Measurements from ENCODE around the gene SYCP2.

The SYCP2 gene

GRCh38 chr20:59825944-59826759 is 107.3 kb downstream of the SYCP2 start:
- TF ChIP-seq CTCF (IDR thresholded peaks at IDR 0.05; ENCODE audit: control extremely low read depth, extremely low read depth, low read depth, missing control alignments), result no peak
- ChIA-PET CTCF (interaction anchor here (1.1 kb wide), 1 partner anchor 24 kb away, joined by 4 read pairs; no protein-coding TSS in a partner anchor), POLR2A (no interaction called here)
- DNase-seq (ENCODE audit: extremely low spot score), result no peak

- no peak for DNase-seq (ENCODE audit: extremely low spot score)
- ChIA-PET CTCF (interaction anchor here (1.1 to 1.3 kb wide), 2 partner anchors 9 to 25 kb away, joined by 3 to 4 read pairs; no protein-coding TSS in a partner anchor), POLR2A (no interaction called here)
- no peak for TF ChIP-seq CTCF (IDR thresholded peaks at IDR 0.05; ENCODE audit: control extremely low read depth, extremely low read depth, low read depth, missing control alignments)
Observed at GRCh38 chr20:59825563-59825920, 107.9 kb downstream of the SYCP2 start.

- DNase-seq (ENCODE audit: extremely low spot score), result no peak
- ChIA-PET CTCF (interaction anchor here (1.3 to 1.7 kb wide), 2 partner anchors 9 to 25 kb away, joined by 3 to 7 read pairs; no protein-coding TSS in a partner anchor), POLR2A (no interaction called here)
- no peak for TF ChIP-seq CTCF (IDR thresholded peaks at IDR 0.05; ENCODE audit: control extremely low read depth, extremely low read depth, low read depth, missing control alignments)
Observed at GRCh38 chr20:59824711-59825562, 108.5 kb downstream of the SYCP2 start.

- ChIA-PET POLR2A (no interaction called here), CTCF (interaction anchor here (1.7 kb wide), 1 partner anchor 26 kb away, joined by 7 read pairs; no protein-coding TSS in a partner anchor)
- DNase-seq (ENCODE audit: extremely low spot score), result no peak
- no peak for TF ChIP-seq CTCF (IDR thresholded peaks at IDR 0.05; ENCODE audit: control extremely low read depth, extremely low read depth, low read depth, missing control alignments)
Observed at GRCh38 chr20:59823491-59824259, 109.8 kb downstream of the SYCP2 start.

GRCh38 chr20:59823030-59823423 is 110.4 kb downstream of the SYCP2 start:
- ChIA-PET POLR2A (no interaction called here), CTCF (no interaction called here)
- no peak for TF ChIP-seq CTCF (IDR thresholded peaks at IDR 0.05; ENCODE audit: control extremely low read depth, extremely low read depth, low read depth, missing control alignments)
- no peak for DNase-seq (ENCODE audit: extremely low spot score)

All from GM10248 (cell line).